HG03469 (cell line): Measurements from ENCODE around the gene FAM13C.
"Not testable (repeated sequence)": the region's sequence is repeated elsewhere in the genome, so short reads cannot be mapped to it uniquely, and the experiment has no call there.

Experiments used
- ATAC-seq: cut with Tn5 transposase; IDR thresholded peaks from one replicate; pipeline ENCODE4 v1.9.1; 2021; ENCODE audit warnings: mild to moderate bottlenecking, moderate library complexity, moderate number of reproducible peaks; ENCODE audit not compliant: unreplicated experiment

Gene FAM13C

GRCh38 chr10:59362144-59362958 lies at the start of gene FAM13C:
FAM13C (minus strand) TSS chr10:59362549; CDS start chr10:59362460, 89 bp downstream.
- ATAC-seq = no peak

- ATAC-seq = no peak
These were observed 42.9 kb upstream of the FAM13C start for GRCh38 chr10:59405235-59405634.

DNA sequence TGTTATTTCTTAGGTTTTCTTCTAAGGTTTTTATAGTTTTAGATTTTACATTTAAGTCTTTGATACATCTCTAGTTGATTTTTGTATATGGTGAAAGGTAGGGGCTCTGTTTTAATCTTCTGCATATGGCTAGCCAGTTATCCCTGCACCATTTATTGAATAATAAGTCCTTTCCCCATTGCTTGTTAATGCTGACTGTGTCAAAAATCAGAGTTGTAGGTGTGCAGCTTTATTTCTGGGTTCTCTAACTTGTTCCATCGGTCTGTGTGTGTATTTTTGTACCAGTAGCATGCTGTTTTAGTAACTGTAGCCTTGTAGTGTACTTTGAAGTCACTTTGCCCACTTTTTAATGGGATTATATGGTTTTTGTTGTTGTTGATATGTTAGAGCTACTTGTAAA lies 37.9 kb upstream of the FAM13C start:
- no peak for ATAC-seq

DNA sequence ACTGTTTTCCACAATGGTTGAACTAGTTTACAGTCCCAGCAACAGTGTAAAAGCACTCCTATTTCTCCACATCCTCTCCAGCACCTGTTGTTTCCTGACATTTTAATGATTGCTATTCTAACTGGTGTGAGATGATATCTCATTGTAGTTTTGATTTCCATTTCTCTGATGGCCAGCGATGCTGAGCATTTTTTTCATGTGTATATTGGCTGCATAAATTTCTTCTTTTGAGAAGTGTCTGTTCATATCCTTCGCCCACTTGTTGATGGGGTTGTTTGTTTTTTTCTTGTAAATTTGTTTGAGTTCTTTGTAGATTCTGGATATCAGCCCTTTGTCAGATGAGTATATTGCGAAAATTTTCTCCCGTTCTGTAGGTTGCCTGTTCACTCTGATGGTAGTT lies 37.0 kb upstream of the FAM13C start:
- ATAC-seq = not testable (repeated sequence)

GRCh38 chr10:59397961-59398360 lies 35.6 kb upstream of the FAM13C start:
- ATAC-seq = no peak

GRCh38 chr10:59395984-59396383 lies 33.6 kb upstream of the FAM13C start:
- no peak for ATAC-seq

DNA sequence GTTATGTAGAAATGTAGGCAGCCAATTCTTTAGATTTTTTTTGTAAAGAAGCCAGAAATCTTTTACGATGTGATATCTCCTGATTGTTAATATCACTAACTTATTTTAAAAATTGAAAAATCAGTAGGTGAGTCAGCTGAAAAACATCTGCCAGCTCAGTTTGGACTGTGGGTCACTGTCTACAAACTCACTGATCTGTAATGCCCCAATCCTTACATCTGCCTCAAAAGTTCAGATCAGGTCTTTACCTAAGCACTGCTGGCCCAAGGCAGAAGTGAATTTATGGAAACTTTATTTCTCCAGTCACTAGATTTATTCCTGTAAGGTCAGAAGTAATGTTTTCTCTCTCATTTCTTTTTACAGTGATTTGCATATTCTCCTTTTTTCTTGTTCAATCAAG lies 31.0 kb upstream of the FAM13C start:
- no peak for ATAC-seq

DNA sequence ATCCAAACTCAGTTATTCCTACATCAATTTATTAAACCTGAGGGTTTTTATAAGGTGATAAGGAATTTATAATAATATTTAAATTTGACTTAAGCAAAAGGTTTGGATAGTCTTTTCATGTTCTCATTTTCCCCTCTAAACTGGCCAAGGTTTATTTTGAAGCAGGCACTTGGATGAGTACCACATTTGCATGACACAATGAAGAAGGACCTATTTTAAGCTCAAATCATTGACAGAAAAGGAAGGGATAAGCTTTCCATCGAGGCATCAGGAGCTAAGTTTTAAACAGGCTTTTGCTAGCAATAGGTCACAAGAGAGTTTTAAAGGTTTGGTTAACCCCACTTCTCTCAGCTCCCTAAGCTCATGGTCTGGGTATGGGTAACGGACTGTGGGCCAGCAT lies 28.7 kb upstream of the FAM13C start:
- ATAC-seq = no peak

DNA sequence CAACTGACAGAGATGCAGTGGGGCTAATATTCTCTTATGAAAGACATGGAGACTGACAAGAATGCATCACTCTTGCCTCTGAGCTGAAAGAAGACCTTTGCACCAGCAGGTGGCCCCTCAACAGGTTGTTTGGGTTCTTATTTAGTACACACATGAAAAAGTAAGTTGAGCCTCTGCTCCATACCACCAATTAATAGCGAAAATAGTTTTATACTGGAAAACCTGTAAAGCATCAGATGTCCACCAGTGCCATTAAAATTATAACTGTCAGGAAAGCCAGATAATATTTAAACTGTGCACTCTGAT lies 26.3 kb upstream of the FAM13C start:
- ATAC-seq = no peak

GRCh38 chr10:59387951-59388670 lies 25.8 kb upstream of the FAM13C start:
- no peak for ATAC-seq

- no peak for ATAC-seq
These were observed 22.4 kb upstream of the FAM13C start for GRCh38 chr10:59384761-59385160.

GRCh38 chr10:59383908-59384307 lies 21.6 kb upstream of the FAM13C start:
- ATAC-seq = no peak

DNA sequence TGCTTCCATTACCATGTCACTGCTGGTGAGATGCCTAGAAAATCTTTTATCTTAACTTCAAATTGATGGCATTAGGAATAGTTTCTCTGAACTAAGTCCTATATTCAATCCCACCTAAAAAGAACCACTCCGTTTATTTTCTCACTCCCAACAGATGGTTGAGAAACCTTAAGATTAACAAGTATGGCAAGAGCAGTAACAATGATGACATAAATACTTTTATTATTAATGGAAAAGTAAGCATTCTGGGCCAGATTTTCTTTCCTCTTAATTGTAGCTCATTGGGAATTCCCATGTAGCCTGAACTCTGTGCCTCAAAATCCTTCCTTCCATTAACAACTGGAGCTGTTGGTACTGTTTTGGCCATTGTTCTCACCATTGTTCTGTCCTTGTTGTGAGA lies 21.1 kb upstream of the FAM13C start:
- no peak for ATAC-seq

DNA sequence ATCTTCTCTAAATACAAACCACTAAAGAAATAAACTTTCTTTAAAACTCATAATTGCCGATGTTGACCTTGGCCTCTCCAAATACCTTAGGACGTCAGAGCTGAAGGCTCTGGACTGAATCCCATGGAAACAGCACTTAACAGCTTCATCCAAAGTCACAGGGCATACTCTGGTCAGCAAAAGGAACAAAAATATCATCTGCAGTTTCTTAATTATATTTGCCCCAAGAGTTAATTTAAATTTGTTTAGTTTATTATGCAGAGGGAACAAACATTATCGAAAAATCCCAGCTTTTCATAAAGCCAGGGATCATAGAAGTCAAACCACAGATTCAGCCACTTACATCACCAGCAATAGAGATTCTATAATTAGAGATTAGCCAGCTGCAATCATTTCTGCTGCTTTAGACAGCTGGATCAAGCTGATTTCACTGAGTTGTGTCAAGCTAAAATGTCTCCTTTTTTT lies 20.5 kb upstream of the FAM13C start:
- ATAC-seq = no peak

DNA sequence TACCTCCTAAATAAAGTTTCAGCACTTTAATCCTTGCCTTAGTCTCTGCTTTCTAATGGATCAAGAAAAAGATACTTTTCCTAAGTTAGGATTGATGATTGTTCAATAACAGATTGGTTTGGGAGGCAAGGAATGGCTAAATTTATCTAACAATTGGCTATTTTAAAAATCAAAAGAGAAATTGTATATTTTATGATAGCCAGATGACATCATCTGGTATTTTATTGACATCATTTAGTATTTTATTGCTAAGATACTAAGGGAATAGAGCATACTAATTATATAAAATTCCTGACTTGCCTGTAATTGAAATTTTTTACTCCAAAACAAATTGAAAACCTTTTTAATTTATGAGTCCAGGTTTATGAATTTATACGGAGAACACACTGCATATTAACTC lies 19.3 kb upstream of the FAM13C start:
- ATAC-seq = no peak

GRCh38 chr10:59376846-59377245 lies 14.5 kb upstream of the FAM13C start:
- no peak for ATAC-seq

GRCh38 chr10:59375990-59376389 lies 13.6 kb upstream of the FAM13C start:
- no peak for ATAC-seq

DNA sequence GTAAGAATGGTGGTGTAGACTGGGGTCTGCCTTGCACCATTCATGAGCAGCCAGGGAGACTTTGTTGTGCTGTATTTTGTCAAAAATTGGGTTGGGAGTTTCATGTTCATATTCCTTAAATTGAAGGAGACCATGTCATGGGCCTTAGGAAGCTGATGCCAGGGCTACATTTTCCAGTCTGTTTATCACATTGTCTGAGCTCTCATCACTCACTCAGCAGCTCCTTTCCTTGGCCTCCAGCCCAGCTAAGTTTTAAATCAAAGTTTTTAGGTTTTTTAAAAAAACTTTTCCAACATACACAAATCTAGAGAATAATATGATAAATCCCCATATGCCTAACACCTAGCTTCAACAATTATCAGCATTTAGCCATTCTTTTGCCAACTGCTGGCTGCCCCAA lies 12.6 kb upstream of the FAM13C start:
- ATAC-seq = no peak

- ATAC-seq = no peak
These were observed 10.7 kb upstream of the FAM13C start for GRCh38 chr10:59373071-59373470.

GRCh38 chr10:59372543-59372942 lies 10.2 kb upstream of the FAM13C start:
- no peak for ATAC-seq

- no peak for ATAC-seq
These were observed 3.9 kb upstream of the FAM13C start for GRCh38 chr10:59366290-59366689.

DNA sequence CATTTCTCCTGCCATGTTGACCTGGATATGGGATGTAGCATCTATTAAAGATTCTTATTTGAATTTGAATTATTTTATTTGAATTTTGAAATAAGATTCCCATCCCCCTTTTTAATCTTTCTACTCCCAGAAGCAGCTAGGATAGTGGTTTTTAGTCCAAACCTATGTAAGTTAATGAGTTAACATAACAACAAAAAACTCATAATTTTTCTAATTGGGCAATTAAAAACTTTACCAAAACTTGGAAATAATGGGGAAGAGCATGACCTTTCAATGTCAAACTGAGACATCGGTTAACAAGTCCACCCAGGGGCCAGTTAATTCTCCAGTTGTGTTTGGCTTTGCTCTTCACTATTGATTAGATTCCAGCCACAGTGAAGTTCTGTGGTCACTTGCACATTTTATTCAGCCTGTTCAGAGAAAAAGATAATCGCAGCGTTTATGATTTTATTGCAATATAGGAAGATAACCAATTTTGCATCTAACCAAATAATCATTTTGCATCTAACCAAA lies 1.2 kb upstream of the FAM13C start:
- no peak for ATAC-seq
